HG03354 (cell line): ENCODE measurements around the gene IQCN.
A peak's percentile ranks its signal among the peaks of the same experiment; 100 is the strongest.

ENCODE experiments used
- ATAC-seq: cut with Tn5 transposase; IDR thresholded peaks from one replicate; pipeline ENCODE4 v1.9.1; 2021; ENCODE audit warnings: mild to moderate bottlenecking; ENCODE audit not compliant: unreplicated experiment, poor library complexity, severe bottlenecking

IQCN gene

DNA sequence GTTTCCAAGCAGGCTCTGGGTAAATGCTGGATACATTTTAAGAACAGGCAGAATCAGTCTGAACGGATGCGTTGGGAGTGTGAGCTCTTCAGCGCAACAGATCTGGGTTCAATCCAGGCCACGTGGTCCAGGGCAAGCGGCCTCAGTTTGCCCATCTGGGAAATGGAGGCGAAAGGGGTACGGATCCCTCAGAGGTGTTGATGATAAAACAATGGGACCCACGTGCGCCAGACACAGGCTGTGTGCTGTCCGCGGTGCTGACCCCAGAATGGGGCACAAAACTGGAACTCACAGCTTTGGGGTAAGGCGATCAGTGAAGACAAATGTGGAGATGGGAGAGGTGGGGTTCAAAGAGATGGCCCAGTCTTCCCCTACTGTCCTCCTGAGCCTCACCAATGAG, 34.9 kb downstream of the IQCN start:
- no peak for ATAC-seq

DNA sequence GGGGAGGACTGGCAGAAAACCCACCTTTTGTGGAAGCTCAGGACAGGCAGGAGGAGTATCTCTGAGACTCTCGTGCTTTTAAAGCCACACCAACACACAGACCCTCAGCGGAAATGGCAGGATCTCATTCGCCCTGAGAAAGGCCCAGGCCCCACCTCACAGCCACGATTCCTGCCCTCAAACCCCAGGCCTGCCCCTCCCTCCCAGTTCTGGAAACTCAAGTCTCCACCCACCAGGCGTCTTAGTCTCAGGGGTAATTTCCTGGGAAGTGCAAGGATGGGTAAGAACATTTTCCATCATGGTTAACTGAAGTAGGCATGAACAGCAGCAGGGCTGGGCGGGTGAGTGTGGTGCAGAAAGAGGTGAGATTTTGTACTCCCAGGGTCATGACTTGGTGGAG, 40.1 kb downstream of the IQCN start:
- no peak for ATAC-seq

DNA sequence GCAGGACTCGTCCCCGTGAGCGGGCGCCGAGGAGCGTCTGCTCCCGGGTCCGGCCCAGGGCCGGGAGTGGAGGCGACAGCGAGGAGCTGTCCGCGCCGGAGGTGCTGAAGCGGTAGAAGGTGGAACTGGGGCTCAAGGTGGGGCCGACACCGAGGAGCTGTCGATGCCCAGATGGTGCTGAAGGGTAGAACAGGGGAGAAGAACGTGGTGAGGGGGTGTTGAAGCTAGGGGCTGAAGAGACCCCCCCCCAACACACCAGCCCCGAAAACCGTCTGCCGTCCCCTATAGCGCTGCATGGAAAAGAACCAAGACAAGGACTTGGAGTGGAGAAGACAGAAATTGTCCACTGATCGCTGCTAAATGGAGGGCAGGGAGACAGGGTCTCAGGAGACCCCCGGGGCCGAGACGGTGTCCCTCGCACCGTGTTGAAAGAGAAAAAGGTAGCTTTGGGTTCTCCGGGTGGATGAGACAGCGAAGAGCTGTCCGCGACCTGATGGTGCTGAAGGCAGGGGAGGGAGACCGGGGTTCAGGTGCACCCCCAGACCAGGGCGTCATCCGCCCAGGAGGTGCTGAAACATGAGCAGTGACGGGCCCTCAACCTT, 40.9 kb downstream of the IQCN start:
- ATAC-seq: no peak

DNA sequence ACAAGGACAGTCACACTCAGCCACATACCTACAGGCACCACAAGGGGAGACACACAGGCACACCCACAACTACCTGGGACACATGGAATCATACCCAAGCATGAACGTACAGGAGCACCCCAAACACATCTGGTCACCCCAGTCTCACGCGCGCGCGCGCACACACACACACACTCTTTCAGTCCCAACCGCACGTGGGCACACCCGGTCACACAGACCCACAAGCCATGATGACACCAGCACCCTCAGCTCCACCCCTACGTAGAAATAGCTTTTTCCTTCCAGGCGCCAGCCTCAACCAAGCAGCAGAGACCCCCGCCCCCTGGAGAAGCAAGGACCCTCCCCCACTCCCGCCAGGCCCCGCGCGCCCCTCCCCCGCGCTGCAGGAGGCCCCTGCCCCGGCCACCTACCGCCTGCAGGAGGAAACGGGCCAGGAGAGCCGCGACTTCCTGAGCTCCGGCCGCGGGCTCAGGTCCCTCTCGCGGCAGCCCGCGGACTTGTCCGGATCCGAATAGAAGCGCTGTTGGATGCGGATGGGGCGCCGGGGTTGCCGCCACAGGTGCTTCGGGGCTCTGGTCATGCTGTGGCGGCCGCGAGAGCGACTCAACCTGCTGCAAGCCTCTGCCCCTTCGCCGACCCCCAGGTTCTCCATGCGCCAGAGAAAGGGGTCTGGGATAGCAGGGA, 41.6 kb downstream of the IQCN start:
- no peak for ATAC-seq

DNA sequence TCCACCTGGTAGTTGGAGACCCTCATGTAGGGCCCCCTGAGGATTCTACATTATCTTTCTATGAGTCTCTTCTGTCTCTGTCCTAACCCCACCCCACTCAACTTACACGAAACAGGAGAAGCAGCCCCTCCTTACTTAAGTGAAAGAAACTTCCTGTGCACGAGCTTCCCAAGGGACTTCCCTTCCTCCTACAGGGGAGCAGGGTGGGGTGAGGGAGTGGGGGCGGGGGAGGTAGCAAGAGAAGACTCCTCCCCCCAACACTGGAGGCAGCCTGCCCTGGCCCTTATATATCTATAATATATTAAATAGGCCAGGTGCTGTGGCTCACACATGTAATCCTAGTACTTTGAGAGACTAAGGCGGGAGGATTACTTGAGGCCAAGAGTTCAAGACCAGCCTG, 42.5 kb downstream of the IQCN start:
- no peak for ATAC-seq

DNA sequence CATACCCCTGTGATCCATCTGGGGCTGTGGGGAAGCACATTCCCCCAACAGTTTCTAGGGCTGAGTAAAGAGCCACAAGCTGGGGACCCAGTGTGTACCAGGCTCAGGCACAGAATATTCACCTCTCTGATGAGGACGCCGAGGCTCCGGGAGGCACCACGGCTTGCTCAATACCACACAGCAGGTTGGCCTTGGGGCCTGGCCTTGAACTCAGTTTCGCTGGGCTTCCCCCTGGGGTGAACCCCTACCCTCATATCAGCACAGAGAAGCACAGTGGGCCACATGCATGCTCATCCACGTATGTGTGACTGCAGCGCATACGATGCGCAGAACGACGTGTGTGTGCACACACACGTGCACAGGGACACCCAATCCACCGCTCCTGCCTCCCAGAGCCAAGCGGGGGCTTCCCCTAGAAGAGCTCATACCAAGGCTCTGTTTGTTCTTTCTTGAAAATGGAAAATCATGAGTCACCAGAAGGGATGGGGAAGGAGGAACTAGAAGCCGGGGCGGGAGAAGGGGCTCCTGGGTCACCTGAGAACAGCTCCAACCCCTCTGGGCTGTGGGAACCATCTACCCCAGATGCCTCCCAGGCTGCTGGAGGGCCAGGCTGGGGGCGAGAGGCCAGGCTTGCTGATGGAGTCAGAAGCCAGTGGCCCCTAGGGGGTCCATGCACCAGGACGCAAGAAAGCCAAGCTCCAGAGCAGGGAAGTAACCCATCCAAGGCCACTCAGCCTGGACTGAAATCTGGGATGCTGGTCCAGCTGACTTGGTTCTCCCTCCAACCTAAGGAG, 43.1 kb downstream of the IQCN start:
- no peak for ATAC-seq

DNA sequence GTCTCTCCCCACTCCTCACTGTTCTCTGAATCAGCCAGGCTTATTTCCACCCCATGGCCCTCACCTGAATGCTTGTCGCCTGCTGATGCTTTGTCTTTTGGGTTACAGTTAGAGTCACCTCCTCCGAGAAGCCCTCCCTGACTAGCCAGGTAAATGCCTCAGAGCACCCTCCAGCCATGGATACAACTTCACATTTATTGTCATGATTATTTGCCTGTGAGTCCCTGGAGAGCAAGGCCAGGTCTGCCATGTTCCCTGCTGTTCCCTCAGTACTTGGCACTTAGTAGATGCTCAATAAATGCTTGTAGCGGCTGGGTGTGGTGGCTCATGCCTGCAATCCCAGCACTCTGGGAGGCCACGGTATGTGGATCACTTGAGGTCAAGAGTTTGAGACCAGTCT, 44.3 kb downstream of the IQCN start:
- no peak for ATAC-seq

DNA sequence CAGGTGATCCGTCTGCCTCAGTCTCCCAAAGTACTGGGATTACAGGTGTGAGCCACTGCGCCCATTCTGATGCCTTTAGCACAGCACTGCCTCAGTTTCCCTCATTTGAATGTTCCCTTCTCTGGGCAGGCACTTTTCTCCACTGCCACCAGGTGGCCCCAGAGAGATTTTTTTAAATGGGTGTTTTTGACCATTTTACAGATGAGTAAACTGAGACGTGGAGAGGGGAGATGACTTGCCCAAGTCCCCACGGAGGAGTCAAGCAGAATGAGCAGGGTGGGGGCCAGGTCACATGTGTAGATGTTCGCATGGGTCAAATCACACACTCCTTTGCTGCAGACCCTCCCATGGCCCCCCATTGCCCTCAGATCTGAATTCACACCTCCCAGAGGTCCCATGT, 44.8 kb downstream of the IQCN start:
- ATAC-seq: no peak

DNA sequence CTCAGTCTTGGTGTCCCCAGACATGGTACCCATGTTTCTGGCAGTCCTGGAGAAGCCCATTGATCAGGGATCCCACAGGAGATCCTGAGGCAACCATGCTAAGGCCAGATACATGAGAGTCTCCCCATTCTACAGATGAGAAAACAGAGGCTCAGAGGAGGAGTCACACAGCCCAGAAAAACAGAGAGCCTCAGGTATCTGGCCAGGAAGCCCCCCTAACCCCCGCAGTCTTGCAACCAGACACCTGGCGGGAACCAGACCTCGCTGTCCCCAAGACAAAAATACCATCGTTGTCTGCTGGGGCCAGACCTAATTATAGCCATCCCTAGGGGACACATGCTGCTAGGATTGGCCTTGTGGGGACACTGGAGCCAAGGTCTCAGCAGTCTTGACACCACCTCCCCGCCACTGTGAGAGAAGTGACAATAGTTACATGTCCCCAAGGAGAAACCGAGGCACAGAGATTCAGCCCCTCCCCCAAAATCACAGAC, 46.4 kb downstream of the IQCN start:
- ATAC-seq: no peak

DNA sequence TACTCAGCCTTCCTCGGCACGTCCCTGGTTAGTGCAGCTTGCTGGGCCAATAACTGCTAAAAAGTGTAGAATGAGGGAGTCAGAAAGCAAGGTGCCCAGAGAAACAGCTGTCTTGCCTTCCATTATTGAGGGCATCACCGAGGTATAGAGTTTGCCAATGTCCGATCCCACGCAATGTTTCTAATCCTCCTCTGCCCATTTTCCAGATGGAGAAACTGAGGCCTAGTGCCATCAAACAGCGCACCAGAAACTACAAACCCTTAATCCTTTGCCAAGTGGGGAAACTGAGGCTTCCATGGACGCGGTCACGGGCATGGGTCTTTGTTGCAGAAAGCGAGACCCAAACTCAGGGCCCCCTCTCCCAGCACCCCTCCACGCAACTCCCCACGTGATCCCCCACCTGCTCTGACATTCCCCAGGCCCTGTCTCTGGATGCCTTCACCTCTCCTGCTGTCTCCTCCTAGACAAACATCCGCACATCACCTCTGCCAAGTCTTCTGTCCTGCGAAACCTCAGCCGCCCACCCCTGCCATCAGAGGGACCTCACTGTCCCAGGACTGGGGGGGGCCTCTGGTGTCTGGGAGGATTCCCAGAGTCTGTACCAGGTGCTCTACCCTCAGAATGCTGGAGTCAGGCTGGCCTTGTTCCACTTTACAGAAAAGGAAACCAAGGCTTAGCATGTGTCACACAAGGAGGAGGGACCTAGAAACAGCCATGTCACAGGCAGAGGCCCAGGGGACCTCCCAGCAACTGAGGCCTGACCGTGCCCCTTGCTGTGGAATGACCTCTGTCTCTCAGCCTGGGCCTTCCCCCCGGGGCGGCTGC, 47.1 kb downstream of the IQCN start:
- no peak for ATAC-seq

DNA sequence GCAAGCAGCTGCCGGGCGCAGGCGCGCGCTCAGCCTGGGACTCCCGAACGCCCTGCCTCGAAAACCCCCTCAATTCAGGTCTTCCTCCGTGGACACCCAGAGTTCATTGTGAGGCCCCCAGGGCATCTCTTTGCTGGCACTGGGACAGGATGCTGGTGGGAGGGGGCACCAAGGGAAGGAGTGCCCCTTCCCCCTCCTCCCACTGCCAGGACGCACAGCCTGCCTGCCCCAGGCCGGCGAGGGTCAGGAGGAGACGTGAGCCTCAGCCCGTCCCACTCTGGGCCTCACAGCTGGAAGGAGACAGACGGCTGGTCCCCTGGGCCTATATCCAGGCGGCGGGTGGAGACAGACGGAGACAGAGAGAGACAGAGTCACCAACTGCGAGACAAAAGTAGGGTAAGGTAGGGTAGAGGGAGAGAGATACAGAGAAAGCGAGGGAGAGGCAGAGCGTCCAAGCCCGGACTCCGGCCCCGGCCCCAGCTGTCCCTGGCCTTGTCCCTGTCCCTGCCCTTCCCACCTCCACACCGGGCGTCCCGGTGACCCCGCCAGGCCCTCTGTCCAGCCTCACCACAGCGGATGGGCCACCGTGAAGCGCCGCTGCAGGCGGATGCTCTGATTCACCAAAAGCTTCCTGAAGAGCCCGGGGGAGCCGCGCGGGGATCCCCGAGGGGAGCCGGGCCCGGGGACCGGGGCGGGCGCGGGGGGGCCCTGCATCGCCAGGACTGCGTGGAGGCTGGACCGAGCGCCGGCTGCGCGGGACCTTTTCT, 48.4 kb downstream of the IQCN start, which contains the start of gene PDE4C:
Gene PDE4C (minus strand): TSS at position 737 of the 767 bp plus-strand sequence. CDS start 23 bp downstream, at position 714.
- no peak for ATAC-seq

DNA sequence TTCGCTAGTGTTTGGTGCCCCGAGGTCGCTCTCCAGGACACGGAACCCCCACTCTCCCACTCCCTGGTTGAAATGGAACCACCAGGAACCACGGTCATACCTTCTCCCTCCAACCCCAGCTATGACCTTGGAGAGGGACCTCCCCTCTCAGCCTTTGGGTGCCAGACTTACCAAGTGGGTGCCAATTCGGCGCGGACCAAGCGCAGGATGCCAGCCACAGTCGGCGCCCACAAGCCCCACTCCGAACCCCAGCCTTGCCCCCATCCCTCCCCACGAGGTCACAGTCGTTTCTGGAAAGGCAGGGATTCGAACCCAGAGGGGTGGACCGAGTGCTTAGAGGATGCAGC, 48.9 kb downstream of the IQCN start:
- no peak for ATAC-seq

DNA sequence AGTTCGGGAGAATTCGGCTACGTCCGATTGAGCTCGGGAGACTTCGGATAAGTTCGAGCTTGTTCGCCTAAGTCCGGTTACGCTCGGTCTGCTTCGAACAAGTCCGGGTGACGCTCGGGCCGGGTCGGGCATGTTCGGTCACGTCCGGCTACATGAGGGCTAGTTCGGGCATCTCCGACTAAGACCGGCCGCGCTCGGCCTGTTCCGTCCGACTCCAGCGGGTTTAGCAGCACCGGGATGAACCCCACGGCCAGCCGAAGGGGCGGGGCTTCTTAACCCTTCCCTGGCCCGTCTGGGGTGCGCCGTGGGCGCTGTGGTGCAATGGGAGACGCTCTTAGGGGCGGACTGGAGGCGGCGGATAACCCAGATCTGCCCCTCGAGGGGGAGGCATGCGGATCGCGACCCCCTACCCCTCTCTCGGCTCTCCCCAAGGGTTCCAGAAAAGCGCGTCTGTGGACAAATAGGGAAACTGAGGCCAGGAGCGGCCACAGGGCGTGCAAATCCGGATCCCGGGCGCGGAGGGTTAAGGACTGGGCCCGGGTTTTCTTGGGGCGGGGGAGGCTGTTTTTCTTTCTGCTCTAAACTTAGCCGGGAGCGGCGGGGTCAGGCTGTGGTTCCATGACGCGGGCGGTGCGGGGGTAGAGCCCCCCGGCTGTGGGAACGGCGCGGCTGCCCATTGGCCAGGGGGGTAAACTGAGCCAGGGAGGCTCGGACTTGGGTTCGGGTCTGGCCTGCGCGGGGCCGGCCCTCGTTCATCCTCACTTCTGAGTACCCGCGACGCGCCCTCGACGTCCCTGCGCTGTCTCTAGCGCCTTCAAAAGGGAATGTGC, 49.5 kb downstream of the IQCN start:
- ATAC-seq: peak; percentile 92

DNA sequence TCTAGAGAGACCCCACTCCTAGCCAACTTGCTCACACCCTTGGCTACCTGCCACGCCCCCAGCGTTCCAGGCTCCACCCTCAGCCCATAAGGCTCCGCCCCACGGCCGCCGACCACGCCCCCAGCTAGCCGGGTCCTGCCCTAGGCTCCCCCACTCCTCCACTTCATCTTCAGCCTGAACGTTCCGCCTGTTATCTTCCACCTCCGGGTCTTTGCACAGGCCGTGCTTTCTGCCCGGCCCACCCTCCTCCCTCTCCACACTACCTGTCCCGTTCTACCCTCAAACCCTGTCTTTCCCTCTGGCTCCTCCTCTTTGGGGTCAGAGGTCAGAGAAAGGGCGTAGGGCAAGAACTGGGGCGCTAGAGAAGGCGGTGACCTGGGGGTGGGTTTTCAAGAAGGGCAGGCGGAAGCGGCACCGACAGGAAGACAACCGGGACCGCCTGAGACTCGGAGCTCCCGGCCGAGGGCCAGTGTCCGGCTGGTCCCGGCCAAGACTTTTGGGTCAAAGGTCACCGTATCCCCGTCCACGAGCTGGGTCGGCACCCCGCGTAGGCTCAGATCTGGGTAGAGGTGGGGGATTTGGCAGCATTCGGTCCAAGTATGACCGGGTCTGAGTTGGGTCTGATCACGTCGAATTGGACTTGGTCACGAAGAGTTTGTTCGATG, 50.3 kb downstream of the IQCN start:
- ATAC-seq: no peak

DNA sequence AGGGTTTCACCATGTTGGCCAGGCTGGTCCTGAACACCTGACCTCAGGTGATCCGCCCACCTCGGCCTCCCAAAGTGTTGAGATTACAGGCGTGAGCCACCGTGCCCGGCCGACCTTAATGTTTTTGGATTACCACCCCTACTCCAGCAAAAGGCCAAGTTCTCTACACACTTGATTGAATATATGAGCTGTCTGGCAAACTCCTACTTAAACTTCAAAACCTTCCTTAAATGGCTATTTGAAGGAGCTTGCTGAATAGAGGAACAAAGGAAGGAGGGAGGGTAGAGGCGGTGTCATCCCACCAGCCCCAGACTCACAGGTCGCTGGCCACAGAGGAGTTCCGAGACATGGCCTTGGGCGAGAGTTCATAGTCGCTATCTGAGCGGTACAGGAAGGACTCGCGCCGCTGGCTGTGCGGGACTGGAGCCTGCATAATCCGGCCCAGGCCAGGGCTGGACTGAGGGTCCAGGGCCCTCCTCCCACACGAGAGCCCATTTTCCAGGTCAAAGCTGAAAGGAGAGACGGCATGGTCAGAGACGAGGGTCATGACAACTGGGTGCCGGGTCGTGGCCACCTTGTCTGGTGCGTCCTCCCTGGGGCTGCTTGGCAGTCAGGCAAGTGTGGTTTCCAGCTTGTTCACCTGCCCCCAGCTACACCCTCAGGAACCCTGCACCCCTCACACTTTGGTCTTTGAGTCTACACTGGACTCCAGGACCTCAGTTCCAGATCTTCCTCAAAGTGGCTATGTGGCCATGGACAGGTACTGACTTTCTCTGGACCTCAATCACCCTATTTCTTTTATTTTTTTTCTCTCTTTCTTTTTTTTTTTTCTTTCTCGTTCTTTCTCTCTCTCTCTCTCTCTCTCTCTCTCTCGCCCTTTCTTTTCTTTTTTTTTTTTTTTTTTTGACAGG, 52.2 kb downstream of the IQCN start:
- no peak for ATAC-seq

DNA sequence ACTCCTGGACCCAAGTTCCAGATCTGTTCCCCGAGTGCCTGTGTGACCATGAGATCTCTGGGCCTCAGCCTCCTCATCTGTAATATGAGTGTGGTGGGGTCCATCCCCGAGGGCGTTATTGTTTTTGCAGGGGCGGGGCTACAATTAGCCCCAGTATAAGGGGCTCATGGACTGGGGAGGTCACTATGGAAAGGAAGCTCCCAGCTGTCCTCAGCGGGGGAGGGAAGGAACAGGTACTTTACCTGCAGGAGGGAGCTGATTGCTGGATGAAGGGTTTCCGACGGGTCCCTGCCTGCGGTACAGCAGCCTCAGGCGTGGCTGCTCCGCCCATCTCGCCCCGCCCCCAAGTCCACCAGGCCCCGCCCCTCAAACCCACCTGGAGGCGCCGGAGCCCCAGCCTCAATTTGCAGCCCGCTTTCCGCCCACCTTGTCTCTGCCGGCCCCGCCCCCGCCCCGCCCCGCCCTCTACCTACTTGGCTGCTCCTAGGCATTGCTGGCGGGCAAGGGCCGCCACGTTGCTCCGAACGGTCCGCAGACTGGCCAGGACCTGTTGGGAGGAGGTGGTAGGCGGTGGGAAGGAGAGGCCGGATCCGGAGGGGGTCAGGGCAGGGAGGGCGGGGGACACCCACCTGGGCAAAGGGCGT, 53.5 kb downstream of the IQCN start:
- ATAC-seq: no peak
